Neural progenitor cell (in vitro differentiated cells): ENCODE measurements around the gene SMYD2. TPM values are rescaled to one million over a fixed set of nuclear protein-coding genes. Genes with fewer than 3 reads are reported as not detected.

Experiments
- DNase-seq: peaks from one replicate; pipeline ENCODE4 v3.0.0-alpha.2; 2016; ENCODE audit warnings: low spot score
- H2AFZ ChIP-seq: fragments of 200-600 bp; sonication (generic); replicated peaks from 2 replicates; pipeline ENCODE4 v1.6.1; 2016; ENCODE audit warnings: antibody characterized with exemption
- H3F3A ChIP-seq: fragments of 200-600 bp; sonication (generic); 2 replicates; pipeline ENCODE4 v1.6.1; 2016; ENCODE audit warnings: antibody characterized with exemption, low read depth
- H3K27ac ChIP-seq: fragments of 200-600 bp; sonication (generic); 2 replicates; pipeline ENCODE4 v1.5.1; 2016; ENCODE audit warnings: mild to moderate bottlenecking
- H3K27me3 ChIP-seq: fragments of 200-600 bp; sonication (generic); 2 replicates; pipeline ENCODE4 v1.6.1; 2016; ENCODE audit warnings: mild to moderate bottlenecking, moderate library complexity
- H3K36me3 ChIP-seq: fragments of 200-600 bp; sonication (generic); 2 replicates; pipeline ENCODE4 v1.5.1; 2016
- H3K4me1 ChIP-seq: fragments of 200-600 bp; sonication (generic); 2 replicates; pipeline ENCODE4 v1.6.1; 2016; ENCODE audit warnings: mixed run types
- H3K4me2 ChIP-seq: fragments of 200-600 bp; sonication (generic); 2 replicates; pipeline ENCODE4 v1.6.1; 2016
- H3K4me3 ChIP-seq: fragments of 200-600 bp; sonication (generic); 2 replicates; pipeline ENCODE4 v1.5.1; 2016
- H3K79me2 ChIP-seq: fragments of 200-600 bp; sonication (generic); 2 replicates; pipeline ENCODE4 v1.6.1; 2016; ENCODE audit warnings: low read depth
- H3K9ac ChIP-seq: fragments of 200-600 bp; sonication (generic); 2 replicates; pipeline ENCODE4 v1.6.1; 2016
- H3K9me3 ChIP-seq: fragments of 200-600 bp; sonication (generic); 2 replicates; pipeline ENCODE4 v1.5.1; 2016; ENCODE audit warnings: low read depth
- H4K20me1 ChIP-seq: fragments of 200-600 bp; sonication (generic); 2 replicates; pipeline ENCODE4 v1.6.1; 2016; ENCODE audit warnings: low read depth
- H3K27ac Mint-ChIP-seq: 3 replicates; pipeline ENCODE4 v1.8.0; 2021; ENCODE audit warnings: mixed read lengths
- H3K27me3 Mint-ChIP-seq: 2 replicates; pipeline ENCODE4 v1.8.0; 2022; ENCODE audit warnings: low read depth, mild to moderate bottlenecking, inconsistent platforms, moderate library complexity, mixed read lengths; ENCODE audit not compliant: insufficient read depth
- H3K36me3 Mint-ChIP-seq: 3 replicates; pipeline ENCODE4 v1.8.0; 2021; ENCODE audit warnings: mixed read lengths
- H3K4me1 Mint-ChIP-seq: 3 replicates; pipeline ENCODE4 v1.8.0; 2021; ENCODE audit warnings: mixed read lengths
- H3K4me3 Mint-ChIP-seq: 3 replicates; pipeline ENCODE4 v1.8.0; 2021; ENCODE audit warnings: mild to moderate bottlenecking, moderate library complexity, mixed read lengths
- H3K9me3 Mint-ChIP-seq: 3 replicates; pipeline ENCODE4 v1.8.0; 2020; ENCODE audit warnings: mixed read lengths
- EZH2 ChIP-seq: fragments of 200-600 bp; sonication (generic); IDR thresholded peaks from 2 replicates; pipeline ENCODE4 v1.6.1; 2017; ENCODE audit warnings: antibody characterized with exemption, mild to moderate bottlenecking, moderate library complexity
- EZH2phosphoT487 ChIP-seq: fragments of 200-600 bp; sonication (generic); IDR thresholded peaks from 2 replicates; pipeline ENCODE4 v1.6.1; 2017; ENCODE audit warnings: antibody characterized with exemption
- total RNA-seq: library from RNA; depleted of rRNA; stranded (reverse); fragments of >200 nt; gene quantifications from 2 replicates; pipeline ENCODE4 v1.2.3, GENCODE V29; 2015; ENCODE audit warnings: low replicate concordance
- TF ChIP-seq, protein P1 (sequence below): fragments of 200-600 bp; sonication (generic); IDR thresholded peaks from 2 replicates; pipeline ENCODE4 v1.5.1; 2017; ENCODE audit warnings: antibody characterized with exemption, mild to moderate bottlenecking

SMYD2 gene
- total RNA-seq, 1 donor from 2014 or later, result 20.5 TPM

DNA sequence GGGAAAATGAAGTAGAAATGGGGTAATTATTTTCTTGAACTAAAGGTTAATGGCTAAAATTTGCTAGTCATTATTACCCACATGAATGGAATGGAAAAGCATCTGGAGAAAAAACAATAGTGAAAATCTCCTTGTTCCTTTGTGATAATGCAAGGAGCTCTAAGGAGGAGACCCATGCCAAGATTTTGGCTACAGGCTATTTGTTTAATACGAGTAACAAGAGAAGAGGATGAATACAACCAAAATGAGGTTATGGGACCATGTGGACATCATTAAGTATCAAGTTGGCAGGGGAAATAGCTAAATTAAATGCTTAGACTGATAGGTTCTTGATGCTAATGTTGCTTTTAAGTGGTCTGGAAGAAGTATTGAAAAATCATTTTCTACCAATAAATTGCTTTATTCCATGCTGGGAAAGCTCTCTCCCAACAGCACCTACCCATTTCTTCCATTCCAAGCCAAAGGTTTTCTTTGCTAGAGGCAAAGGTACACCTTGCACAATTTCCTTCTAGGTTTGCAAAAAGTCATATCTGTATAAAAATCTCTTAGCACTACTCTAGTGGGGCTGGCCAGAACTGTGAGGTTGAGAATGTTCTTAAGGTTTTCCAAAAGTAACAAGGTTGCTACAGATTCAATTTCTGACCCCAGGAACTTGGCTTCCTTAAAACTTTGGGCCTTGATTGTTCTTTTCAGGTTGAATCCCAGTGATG, 100.2 kb downstream of the SMYD2 start:
- Mint-ChIP-seq H3K9me3 (no peaks in the 10 kb centered on the region), H3K27ac (no peak overlapping the region), H3K36me3 (peaks cover 33% of the 10 kb centered on the region), H3K27me3 (peaks cover 10% of the 10 kb centered on the region), H3K4me1 (peaks cover 13% of the 10 kb centered on the region), H3K4me3 (no peak overlapping the region)
- Histone ChIP-seq H3K4me2 (no peak overlapping the region), H3F3A (no peaks in the 10 kb centered on the region), H3K27ac (no peak overlapping the region), H2AFZ (no peak overlapping the region), H3K36me3 (no peaks in the 10 kb centered on the region), H4K20me1 (no peaks in the 10 kb centered on the region), H3K4me1 (peaks cover 11% of the 10 kb centered on the region), H3K79me2 (no peaks in the 10 kb centered on the region), H3K4me3 (no peak overlapping the region), H3K27me3 (no peaks in the 10 kb centered on the region), H3K9me3 (no peaks in the 10 kb centered on the region), H3K9ac (no peak overlapping the region)
- no peak for DNase-seq
- TF ChIP-seq EZH2, result no peak
- TF ChIP-seq EZH2phosphoT487, result no peak
- TF ChIP-seq, protein P1, sequence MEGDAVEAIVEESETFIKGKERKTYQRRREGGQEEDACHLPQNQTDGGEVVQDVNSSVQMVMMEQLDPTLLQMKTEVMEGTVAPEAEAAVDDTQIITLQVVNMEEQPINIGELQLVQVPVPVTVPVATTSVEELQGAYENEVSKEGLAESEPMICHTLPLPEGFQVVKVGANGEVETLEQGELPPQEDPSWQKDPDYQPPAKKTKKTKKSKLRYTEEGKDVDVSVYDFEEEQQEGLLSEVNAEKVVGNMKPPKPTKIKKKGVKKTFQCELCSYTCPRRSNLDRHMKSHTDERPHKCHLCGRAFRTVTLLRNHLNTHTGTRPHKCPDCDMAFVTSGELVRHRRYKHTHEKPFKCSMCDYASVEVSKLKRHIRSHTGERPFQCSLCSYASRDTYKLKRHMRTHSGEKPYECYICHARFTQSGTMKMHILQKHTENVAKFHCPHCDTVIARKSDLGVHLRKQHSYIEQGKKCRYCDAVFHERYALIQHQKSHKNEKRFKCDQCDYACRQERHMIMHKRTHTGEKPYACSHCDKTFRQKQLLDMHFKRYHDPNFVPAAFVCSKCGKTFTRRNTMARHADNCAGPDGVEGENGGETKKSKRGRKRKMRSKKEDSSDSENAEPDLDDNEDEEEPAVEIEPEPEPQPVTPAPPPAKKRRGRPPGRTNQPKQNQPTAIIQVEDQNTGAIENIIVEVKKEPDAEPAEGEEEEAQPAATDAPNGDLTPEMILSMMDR, result no peak

DNA sequence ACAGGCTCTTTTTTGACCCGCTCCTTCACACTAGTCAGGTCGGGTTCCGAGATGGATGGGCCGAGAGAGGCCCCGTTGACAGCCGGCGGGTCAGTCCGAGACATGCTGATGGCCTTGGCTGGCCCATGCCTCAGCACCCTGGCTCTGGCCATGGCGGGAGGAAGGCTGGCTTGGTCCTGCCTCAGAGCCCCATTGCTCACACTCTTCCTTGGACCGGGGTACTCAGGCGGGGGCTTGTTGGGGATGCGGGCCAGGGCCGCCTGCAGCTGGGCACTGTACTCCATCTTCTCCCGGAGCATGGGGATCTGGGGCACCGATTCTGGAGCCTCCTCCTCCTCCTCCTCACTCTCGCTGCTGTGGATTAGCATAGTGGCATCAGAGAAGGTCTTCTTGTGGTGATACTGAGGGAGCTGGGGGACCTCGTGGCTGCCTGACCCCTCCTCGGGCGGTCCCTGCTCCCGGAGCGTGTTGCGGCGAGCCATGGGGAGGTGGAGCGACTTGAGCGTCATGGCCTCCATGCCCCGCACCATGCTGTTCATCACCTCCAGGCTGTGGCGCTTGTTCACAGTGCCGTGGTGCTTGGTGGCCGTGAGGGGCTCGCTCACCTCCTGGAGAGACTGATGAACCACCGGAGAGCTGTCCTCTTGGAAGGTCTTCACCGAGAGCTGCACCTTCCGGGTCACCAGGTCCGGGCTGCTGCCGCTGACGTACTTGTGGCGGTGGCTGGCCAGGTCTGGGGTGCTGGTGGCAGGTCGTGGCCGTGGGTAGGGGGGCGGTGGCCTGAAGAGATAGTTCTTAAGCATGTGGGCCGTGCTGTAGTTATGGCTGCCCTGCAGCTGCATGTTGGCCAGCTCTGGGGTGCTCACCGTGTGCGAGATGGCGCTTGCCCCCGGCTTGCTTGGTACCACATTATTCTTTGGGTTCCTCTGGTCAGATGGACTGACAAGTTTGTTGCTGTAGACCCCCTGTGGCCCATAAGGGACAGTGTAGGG, 102.7 kb downstream of the SMYD2 start:
- Mint-ChIP-seq H3K9me3 (no peaks in the 10 kb centered on the region), H3K4me1 (peaks cover 10% of the 10 kb centered on the region), H3K27ac (no peak overlapping the region), H3K27me3 (peaks cover 10% of the 10 kb centered on the region), H3K36me3 (peaks cover 31% of the 10 kb centered on the region), H3K4me3 (no peak overlapping the region)
- no peak for DNase-seq
- no peak overlapping the region for H3K4me3 ChIP-seq
- no peaks in the 10 kb centered on the region for H3K79me2 ChIP-seq
- no peak overlapping the region for H3K9ac ChIP-seq
- no peak for TF ChIP-seq EZH2
- H3K4me2 ChIP-seq, result no peak overlapping the region
- peaks cover 11% of the 10 kb centered on the region for H3K4me1 ChIP-seq
- H3K27me3 ChIP-seq, result no peaks in the 10 kb centered on the region
- no peaks in the 10 kb centered on the region for H4K20me1 ChIP-seq
- H3K9me3 ChIP-seq, result no peaks in the 10 kb centered on the region
- no peaks in the 10 kb centered on the region for H3F3A ChIP-seq
- no peak overlapping the region for H3K27ac ChIP-seq
- no peak overlapping the region for H2AFZ ChIP-seq
- no peaks in the 10 kb centered on the region for H3K36me3 ChIP-seq

GRCh38 chr1:214384373-214385079, 103.6 kb downstream of the SMYD2 start:
- no peak overlapping the region for H2AFZ ChIP-seq
- no peaks in the 10 kb centered on the region for H3K36me3 ChIP-seq
- Mint-ChIP-seq H3K36me3 (peaks cover 29% of the 10 kb centered on the region), H3K9me3 (no peaks in the 10 kb centered on the region), H3K27me3 (peaks cover 10% of the 10 kb centered on the region), H3K4me1 (peaks cover 3% of the 10 kb centered on the region), H3K27ac (no peak overlapping the region), H3K4me3 (no peak overlapping the region)
- H3K9ac ChIP-seq, result no peak overlapping the region
- no peak overlapping the region for H3K4me2 ChIP-seq
- no peak for DNase-seq
- no peak for TF ChIP-seq EZH2
- no peak for TF ChIP-seq EZH2phosphoT487
- TF ChIP-seq, protein P1, result no peak
- no peaks in the 10 kb centered on the region for H3K79me2 ChIP-seq
- no peaks in the 10 kb centered on the region for H3K27me3 ChIP-seq
- H4K20me1 ChIP-seq, result no peaks in the 10 kb centered on the region
- peaks cover 11% of the 10 kb centered on the region for H3K4me1 ChIP-seq
- H3F3A ChIP-seq, result no peaks in the 10 kb centered on the region
- no peaks in the 10 kb centered on the region for H3K9me3 ChIP-seq
- no peak overlapping the region for H3K27ac ChIP-seq
- H3K4me3 ChIP-seq, result no peak overlapping the region
